Psoas muscle (tissue), 8 donors: ENCODE measurements around the gene CEMIP2. TPM values are rescaled to one million over a fixed set of nuclear protein-coding genes. Genes with fewer than 3 reads are reported as not detected.

ENCODE experiments used
- ATAC-seq, 4 donors: fragments of 200-7000 bp; cut with Tn5 transposase; one replicate each; pipeline ENCODE4 v1.9.1; 2020; ENCODE audit warnings: moderate library complexity in 3 of 4, mild to moderate bottlenecking in 2 of 4
- DNase-seq, 2 donors: peaks; one replicate each; pipeline ENCODE4 v3.0.0-alpha.2; 2020
- H3K27ac ChIP-seq: fragments of 200-600 bp; one replicate; pipeline ENCODE4 v1.8.0; 2022
- H3K27me3 ChIP-seq, 3 donors: fragments of 200-600 bp in 1 of 3; one replicate each; pipeline versions ENCODE4 v1.6.1 to v1.8.0; 2013 to 2022; ENCODE audit warnings: low read length in 2 of 3, mild to moderate bottlenecking in 2 of 3, moderate library complexity in 1 of 3; ENCODE audit not compliant: insufficient read depth in 3 of 3
- H3K36me3 ChIP-seq, 2 donors: fragments of 200-600 bp in 1 of 2; one replicate each; pipeline versions ENCODE4 v1.6.1 to v1.8.0; 2013 to 2022; ENCODE audit warnings: low read depth in 1 of 2, mild to moderate bottlenecking in 1 of 2, moderate library complexity in 1 of 2; ENCODE audit not compliant: insufficient read depth in 1 of 2
- H3K4me1 ChIP-seq: fragments of 200-600 bp; one replicate; pipeline ENCODE4 v1.8.0; 2022
- H3K4me3 ChIP-seq: fragments of 200-600 bp; one replicate; pipeline ENCODE4 v1.8.0; 2022; ENCODE audit warnings: mild to moderate bottlenecking
- H3K9me3 ChIP-seq: fragments of 200-600 bp; one replicate; pipeline ENCODE4 v1.8.0; 2022
- WGBS, 3 donors: extraction: QIAGEN DNeasy Blood & Tissue Kit; methylation state at CpG; one replicate each; pipeline versions ENCODE4 v1.1.6 to v1.1.7; 2013; 5-methylcytosine and 5-hydroxymethylcytosine counted together
- intact Hi-C, 2 donors: fragments of 100-400 bp; cut with DNase I; formaldehyde crosslinking; loops; one replicate each; pipeline versions ENCODE4 v1.11.0 to v1.14.2; 2022
- polyA plus RNA-seq, 3 donors: library from polyadenylated mRNA; stranded (reverse); fragments of 200-250 nt; gene quantifications; one replicate each; pipeline ENCODE4 v1.2.3, GENCODE V29; 2013
- total RNA-seq, 4 donors: library from RNA; stranded (reverse); fragmentation: NEBNext Ultra II Directional in 2 of 4; extraction: Animal tissue kit (Norgen Biotek cat#: 25700) in 2 of 4; gene quantifications; one replicate each; pipeline versions ENCODE4 v1.2.1 to v1.2.4, GENCODE V29; 2021 to 2023
- TF ChIP-seq, protein P1 (sequence below): fragments of 200-600 bp; IDR thresholded peaks from one replicate; pipeline ENCODE4 v1.8.0; 2022; ENCODE audit warnings: antibody characterized with exemption
- donor health status: healthy with polysubstance abuse.
- donor health status: DM: no; HTN: no; CAD: no; lungs with moderate emphysema.
- donor health status: Bipolar disorder and iron deficiency.
- donor health status: healthy.
- donor health status: DM: yes; HTN: yes; CAD: no.
- donor health status: DM: no; HTN: no; CAD: no.
- donor health status: DM: no; HTN: no; CAD: no.
- donor health status: DM: yes; HTN: yes; CAD: no.

CEMIP2 gene
- total and polyA plus RNA-seq, 7 donors, result 5.9 to 20.3 (median 9.6) TPM

DNA sequence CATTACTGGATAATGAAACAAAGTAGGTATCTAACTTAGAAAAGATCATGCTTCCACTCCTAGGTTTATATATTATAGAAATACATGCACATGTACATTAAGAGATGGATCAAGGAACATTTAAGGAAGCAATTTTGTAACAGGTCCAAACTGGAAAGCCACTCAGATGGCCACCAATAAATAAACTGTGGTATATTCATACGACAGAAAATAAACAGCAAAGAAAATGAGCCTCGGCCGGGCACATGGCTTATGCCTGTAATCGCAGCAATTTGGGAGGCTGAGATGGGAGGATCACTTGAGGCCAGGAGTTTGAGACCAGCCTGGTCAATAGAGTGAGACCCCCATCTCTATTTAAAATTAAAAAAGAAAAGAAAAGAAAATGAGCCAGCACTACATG, 25.6 kb downstream of the CEMIP2 start:
- 92 to 98% (median 95%) methylated on average over 4 of the region's 4 CpGs for WGBS, 3 donors
- H3K27ac ChIP-seq, result peak overlapping the region; percentile 60
- H3K27me3 ChIP-seq, result no peaks in the 10 kb centered on the region
- peaks cover 12% of the 10 kb centered on the region for H3K4me1 ChIP-seq
- DNase-seq (no peak), ATAC-seq (peak in 1 of 4 donors; percentile 11)
- TF ChIP-seq, protein P1, sequence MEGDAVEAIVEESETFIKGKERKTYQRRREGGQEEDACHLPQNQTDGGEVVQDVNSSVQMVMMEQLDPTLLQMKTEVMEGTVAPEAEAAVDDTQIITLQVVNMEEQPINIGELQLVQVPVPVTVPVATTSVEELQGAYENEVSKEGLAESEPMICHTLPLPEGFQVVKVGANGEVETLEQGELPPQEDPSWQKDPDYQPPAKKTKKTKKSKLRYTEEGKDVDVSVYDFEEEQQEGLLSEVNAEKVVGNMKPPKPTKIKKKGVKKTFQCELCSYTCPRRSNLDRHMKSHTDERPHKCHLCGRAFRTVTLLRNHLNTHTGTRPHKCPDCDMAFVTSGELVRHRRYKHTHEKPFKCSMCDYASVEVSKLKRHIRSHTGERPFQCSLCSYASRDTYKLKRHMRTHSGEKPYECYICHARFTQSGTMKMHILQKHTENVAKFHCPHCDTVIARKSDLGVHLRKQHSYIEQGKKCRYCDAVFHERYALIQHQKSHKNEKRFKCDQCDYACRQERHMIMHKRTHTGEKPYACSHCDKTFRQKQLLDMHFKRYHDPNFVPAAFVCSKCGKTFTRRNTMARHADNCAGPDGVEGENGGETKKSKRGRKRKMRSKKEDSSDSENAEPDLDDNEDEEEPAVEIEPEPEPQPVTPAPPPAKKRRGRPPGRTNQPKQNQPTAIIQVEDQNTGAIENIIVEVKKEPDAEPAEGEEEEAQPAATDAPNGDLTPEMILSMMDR, result no peak
- no peak overlapping the region for H3K4me3 ChIP-seq
- no peaks in the 10 kb centered on the region for H3K9me3 ChIP-seq
- intact Hi-C loops, result no loop called here
- peaks cover 4 to 44% of the 10 kb centered on the region in 2 donors for H3K36me3 ChIP-seq

DNA sequence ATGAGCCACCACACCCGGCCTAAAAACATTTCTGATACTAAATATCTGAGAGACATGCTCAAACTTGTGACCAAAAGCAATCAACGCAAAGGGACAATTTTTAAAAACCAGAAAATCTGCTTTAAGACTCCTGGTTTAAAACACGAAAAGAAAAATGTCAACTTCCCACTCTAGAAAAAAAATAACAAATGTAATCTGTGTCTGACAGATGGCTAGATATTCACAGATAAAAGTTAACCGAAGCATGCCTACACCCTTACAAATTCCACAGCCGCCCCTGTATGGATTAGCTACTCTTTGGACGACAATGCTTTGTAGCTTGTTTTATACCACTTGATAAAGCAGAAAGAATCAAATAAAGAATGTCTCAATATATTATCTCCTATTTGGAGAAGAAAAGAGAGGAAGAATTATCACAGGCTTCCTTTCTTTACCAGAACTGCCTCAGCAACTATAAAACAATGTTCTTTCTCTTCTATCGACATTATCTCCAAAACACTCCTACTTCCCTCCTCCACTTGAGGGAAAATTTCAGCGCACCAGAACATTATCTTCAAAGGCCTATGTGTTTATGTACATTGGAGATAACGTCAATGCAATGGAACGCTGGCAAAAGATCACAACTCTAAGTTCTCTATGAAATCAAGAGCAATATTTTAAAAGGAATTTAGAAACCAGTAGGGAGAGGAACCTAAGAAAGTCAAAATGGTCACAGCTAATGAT, 26.2 kb downstream of the CEMIP2 start:
- Histone ChIP-seq H3K4me1 (peaks cover 17% of the 10 kb centered on the region), H3K27ac (no peak overlapping the region), H3K36me3 (peaks cover 4 to 38% of the 10 kb centered on the region in 2 donors), H3K27me3 (no peaks in the 10 kb centered on the region), H3K4me3 (no peak overlapping the region), H3K9me3 (no peaks in the 10 kb centered on the region)
- TF ChIP-seq, protein P1, result no peak
- WGBS, 3 donors, result 86 to 87% (median 87%) methylated on average over 10 of the region's 10 CpGs
- DNase-seq (no peak), ATAC-seq (no peak)
- intact Hi-C loops, result no loop called here

DNA sequence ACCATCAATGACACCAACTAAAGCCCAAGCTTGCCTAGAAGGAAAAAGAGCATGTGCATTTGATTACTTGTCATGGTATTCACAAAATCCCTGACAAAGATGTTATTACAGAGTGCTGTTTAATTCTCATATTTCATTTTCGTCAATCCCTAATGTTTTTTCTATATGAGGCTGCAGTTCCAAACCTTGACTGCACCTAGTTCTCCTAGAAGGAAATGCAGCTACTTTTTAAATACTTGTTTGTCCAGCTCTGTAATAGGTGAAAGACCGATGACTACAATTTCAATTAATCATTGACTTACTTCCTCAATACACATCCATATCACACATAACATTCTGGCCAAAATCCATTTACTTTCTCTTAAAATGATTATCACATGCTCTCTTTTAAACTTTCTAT, 28.1 kb downstream of the CEMIP2 start:
- no peak overlapping the region for H3K4me3 ChIP-seq
- H3K9me3 ChIP-seq, result no peaks in the 10 kb centered on the region
- peaks cover 17% of the 10 kb centered on the region for H3K4me1 ChIP-seq
- peaks cover 0 to 36% of the 10 kb centered on the region in 2 donors for H3K36me3 ChIP-seq
- 93 to 94% (median 94%) methylated on average over 2 of the region's 2 CpGs for WGBS, 3 donors
- no peak for ATAC-seq
- intact Hi-C loops, result no loop called here
- TF ChIP-seq, protein P1, result no peak
- DNase-seq, result no peak
- H3K27me3 ChIP-seq, result no peaks in the 10 kb centered on the region
- H3K27ac ChIP-seq, result no peak overlapping the region

DNA sequence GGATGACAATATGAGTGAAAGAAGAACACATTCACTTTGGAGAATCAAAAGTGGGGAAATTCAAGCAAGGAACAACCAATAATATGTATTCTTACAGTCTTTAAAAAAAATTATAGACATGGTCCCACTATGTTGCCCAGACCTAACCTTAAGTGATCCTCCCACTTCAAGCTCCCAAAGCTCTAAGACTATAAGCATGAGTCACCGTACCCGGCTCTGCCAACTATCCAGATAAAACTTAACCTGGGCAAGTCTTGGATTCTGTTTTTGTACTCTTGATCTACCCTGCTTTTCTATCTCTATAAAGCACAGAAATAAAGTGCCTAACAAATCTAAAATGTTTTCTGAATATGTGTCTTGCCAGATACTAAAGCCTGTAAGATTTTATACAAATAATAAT, 30.9 kb downstream of the CEMIP2 start:
- peaks cover 6% of the 10 kb centered on the region for H3K4me1 ChIP-seq
- no peak overlapping the region for H3K4me3 ChIP-seq
- no peak overlapping the region for H3K27ac ChIP-seq
- H3K27me3 ChIP-seq, result no peaks in the 10 kb centered on the region
- intact Hi-C loops, result no loop called here
- peaks cover 3 to 49% of the 10 kb centered on the region in 2 donors for H3K36me3 ChIP-seq
- no peaks in the 10 kb centered on the region for H3K9me3 ChIP-seq
- no peak for DNase-seq
- 81 to 91% (median 85%) methylated on average over 2 of the region's 2 CpGs for WGBS, 3 donors
- TF ChIP-seq, protein P1, result no peak
- peak; percentile 42 to 70 (median 52) for ATAC-seq

DNA sequence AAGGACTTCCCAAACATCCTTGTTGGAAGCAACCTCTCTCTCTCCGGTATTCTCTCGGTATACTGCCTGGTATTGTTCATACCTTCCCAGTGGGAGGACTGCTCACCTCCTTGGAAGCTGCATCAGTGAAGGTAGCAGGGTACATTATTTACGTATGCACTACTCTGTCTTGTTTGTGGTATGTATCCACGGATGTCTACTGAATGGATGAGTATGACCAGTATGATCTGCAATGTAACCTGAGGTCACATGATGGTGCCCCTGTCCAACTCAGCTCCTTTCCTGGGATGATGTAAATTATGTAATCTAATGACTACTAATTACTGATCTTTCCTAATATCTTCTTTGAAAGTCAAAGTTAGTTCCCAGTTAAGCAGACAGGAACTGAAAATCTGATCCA, 32.1 kb downstream of the CEMIP2 start:
- Histone ChIP-seq H3K4me3 (no peak overlapping the region), H3K27ac (no peak overlapping the region), H3K4me1 (peaks cover 6% of the 10 kb centered on the region), H3K27me3 (no peaks in the 10 kb centered on the region), H3K9me3 (no peaks in the 10 kb centered on the region), H3K36me3 (peaks cover 6 to 61% of the 10 kb centered on the region in 2 donors)
- intact Hi-C loops, result no loop called here
- ATAC-seq (no peak), DNase-seq (no peak)
- TF ChIP-seq, protein P1, result no peak
- WGBS, 3 donors, result 94 to 98% (median 98%) methylated on average over 4 of the region's 4 CpGs
